Stimulated activated CD4-positive, alpha-beta T cell treated with anti-CD3 and anti-CD28 coated beads, Interleukin-1b, Interleukin-23, amount 100 ng/mL, for 24 hours (primary cell): ENCODE measurements around the gene NFKBIE.

Experiments used
- DNase-seq, 4 experiments: peaks; one replicate each; pipeline ENCODE4 v3.0.0-alpha.2; 2020; ENCODE audit warnings: low read depth in 4 of 4, low spot score in 1 of 4

Gene NFKBIE

DNA sequence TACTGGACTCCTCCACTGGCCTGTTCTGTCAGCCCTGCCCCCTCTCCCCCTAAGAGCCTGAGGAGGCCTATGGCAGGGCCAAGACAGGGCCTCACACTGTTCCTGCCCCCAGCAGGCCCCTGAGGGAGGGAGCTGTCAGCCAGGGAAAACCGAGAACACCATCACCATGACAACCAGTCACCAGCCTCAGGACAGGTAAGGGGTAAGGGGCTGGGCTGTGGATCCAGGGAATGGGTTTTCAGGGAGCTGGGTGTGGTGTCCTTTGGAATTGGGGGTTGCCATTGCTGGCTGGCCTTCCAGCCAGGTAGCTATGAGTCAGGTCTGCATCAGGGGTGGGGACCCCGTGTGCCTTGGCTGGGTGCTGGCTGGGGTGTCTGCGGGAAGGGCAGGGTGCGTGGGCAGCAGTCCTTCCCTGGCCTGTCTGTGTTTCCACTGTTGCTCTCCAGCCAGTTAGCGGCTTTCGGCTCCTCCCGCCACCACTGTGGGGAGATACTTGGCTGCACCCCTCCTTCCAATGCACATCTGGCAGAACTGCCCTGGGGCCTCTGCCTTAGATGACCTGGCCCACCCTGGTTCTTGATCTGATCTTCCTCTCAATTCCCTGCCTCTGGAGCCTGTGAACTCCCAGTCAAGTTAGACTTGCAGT is 38.1 kb downstream of the NFKBIE start:
- DNase-seq, result no peak

- DNase-seq, result no peak
Observed at GRCh38 chr6:44226368-44227147, 38.8 kb downstream of the NFKBIE start.

DNA sequence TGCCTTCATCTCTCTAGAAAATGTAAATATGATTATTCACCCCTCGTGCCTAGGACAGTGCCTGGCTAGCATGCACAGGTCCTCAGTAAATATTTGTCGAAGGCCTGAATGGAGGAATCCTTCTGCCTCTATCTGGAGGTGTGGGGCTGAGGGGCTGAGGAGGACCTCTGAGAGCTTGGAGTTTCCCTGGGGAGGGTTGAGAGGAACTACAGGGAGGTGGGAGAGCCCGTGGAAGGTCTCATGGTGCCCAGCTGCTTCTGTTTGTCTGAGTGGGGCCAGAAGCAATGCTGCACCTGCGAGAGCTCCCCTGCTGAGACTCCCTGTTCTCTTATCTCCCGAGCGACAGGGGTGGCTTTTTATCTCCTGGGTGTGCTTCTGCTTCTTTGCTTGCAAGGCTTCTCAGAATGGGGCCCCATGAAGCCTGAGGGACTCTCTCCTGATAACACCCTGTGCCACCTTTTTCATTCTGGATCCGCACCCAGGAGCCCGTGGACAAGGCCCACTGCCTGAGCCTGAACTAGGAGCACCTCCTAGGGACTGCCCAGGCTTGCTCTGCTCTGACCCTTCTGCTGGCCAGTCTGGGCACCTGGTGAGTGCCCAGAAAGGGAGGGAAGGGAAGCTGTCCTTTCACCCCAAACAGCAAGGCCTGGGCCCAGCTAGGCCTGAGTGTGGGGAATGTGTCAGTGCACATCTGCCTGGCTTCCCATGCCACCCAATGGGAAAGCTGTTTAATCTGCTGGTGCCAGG is 39.6 kb downstream of the NFKBIE start:
- no peak for DNase-seq

DNA sequence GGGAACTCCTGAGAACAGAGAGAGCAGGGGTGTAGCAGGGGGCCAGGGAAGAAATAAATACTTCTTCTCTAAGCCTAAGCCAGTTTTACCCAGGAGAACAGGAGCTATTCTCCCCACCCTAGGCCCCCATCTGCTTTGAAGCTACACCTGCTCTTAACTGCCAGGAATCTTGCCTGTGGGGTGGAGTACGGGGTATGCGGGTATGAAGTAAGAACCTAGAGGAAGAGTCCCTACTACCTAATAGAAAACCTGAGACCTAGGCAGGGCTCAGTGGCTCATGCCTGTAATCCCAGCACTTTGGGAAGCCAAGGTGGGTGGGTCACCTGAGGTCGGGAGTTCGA is 40.4 kb downstream of the NFKBIE start:
- DNase-seq, result no peak

- no peak for DNase-seq
Observed at GRCh38 chr6:44224029-44224964, 41.1 kb downstream of the NFKBIE start.

DNA sequence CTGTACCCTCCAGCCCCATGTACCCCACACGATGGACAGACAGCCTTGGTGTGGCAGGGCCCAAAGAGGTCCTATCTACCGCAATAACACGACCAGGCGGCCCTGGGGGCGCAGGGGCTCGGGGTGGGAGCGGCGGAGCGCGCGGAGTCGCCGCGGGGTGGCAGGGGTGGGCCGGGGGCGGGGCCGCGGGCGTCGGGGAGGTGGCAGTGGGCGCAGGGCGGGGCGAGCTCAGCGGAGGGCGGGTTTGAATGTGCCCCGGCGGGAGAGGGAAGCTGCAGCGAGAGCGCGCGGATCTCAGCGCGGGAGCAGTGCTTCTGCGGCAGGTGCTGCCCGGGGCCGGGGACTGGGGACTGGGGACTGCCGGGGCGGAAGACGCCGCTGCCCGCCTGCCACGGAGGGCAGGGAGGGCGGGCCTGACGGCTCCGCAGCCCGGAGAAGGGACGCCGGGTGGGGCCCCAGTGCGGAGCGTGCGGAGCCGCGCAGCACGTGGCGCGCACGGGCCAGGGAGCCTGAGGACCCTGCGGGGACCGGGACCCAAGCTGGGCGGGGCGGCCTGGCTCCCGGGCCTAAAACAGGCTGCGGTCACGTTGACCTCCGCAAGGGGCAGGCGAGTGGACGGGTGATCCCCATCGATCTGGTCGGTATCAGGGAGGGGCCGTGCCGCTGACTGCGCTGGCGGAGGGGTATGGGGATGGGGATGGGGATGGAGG is 41.9 kb downstream of the NFKBIE start, which contains the start of gene SLC29A1:
TSS of gene SLC29A1 (plus strand) at position 277 of the 710 bp plus-strand sequence. CDS start 3,719 bp downstream, outside the sequence.
- peak; percentile 64 to 85 (median 82) for DNase-seq

DNA sequence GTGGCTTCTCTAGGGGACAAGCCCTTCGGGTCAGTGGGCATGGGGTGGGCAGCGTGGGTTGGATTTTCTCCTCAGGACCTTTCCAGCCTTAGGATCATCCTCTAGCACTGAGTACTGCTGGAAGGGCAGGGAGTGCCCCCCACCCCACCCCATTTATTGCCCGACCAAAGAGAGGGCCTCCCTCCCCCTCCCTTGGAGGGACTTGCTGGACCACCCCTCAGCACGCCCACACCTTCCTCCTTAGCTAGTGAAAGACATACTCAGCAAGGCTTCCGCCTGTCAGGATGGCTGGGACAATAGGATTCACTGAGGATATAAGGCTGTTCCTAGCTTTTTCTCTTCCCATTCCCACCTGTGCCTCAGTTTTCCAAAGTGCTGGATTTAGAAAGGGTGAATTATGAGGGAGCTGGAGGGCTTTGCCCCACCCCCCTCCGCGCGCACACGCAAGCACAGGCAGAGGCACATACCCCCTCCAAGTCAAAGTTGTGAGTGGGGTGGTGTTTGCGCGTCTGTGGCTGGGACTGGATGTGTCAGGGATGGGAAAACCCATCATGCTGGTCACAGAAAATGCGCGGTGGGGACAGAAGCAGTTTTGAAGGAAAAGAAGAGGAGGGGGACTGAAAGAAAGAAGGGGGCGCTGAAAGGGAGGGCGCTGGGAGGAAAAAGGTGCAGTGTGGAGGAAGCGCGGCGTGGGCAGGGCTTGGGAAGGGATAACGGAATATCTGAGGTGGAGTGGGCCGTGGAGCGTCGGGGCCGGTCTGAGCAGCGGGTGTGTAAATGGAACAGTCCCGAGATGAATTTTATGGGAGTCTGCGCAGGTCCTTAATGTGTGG is 42.6 kb downstream of the NFKBIE start:
- no peak for DNase-seq

GRCh38 chr6:44221961-44222335 is 43.4 kb downstream of the NFKBIE start:
- no peak for DNase-seq

GRCh38 chr6:44221291-44221960 is 43.9 kb downstream of the NFKBIE start:
- DNase-seq, result peak in 2 of 4 experiments; percentile 39 to 64

DNA sequence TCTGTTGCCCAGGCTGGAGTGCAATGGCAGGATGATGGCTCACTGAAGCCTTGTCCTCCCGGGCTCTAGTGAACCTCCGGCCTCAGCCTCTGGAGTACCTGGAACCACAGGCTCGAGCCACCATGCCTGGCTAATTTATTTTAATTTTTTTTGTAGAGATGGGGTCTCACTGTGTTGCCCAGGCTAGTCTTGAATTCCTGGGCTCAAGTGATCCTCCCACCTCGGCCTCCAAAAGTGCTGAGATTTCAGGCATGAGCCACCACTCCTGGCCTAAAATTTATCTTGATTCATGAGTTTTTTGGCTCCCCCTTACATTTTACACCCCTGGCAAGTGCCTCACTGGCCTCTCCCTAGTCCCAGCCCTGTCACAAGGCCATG is 44.4 kb downstream of the NFKBIE start:
- no peak for DNase-seq

DNA sequence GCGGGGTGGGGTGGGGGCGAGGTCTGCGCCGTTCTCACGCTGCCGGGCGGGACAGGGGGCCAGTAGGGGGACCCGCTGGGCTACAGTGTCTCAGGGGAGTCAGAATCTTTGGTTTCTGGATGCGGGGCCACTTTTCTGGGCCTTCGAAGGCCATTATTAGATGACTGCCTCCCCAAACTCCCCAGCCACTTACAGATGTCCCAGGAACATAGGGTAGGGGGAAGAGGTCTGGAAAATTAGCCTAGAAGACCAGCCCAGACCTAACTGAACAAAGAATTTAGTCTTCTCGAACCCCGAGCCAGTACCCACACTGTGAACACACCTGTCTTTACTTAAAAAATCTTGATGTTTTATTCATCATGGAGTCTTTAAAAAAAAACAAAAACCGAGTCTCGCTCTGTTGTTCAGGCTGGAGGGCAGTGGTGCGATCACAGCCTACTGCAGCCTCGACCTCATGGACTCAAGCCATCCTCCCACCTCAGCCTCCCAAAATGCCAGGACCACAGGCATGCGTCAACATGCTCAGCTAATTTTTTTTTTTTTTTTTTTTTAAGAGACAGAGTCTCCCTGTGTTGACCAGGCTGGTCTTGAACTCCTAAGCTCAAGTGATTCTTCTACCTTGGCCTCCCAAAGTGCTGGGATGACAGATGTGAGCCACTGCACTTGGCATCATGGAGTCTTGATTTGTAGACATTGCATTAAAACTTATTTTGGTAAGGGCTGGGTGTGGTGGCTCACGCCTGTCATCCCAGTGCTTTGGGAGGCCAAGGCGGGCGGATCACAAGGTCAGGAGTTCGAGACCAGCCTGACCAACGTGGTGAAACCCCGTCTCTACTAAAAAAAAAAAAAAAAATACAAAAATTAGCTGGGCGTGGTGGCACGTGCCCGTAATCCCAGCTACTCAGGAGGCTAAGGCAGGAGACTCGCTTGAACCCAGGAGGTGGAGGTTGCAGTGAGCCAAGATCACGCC is 45.3 kb downstream of the NFKBIE start:
- DNase-seq, result no peak

DNA sequence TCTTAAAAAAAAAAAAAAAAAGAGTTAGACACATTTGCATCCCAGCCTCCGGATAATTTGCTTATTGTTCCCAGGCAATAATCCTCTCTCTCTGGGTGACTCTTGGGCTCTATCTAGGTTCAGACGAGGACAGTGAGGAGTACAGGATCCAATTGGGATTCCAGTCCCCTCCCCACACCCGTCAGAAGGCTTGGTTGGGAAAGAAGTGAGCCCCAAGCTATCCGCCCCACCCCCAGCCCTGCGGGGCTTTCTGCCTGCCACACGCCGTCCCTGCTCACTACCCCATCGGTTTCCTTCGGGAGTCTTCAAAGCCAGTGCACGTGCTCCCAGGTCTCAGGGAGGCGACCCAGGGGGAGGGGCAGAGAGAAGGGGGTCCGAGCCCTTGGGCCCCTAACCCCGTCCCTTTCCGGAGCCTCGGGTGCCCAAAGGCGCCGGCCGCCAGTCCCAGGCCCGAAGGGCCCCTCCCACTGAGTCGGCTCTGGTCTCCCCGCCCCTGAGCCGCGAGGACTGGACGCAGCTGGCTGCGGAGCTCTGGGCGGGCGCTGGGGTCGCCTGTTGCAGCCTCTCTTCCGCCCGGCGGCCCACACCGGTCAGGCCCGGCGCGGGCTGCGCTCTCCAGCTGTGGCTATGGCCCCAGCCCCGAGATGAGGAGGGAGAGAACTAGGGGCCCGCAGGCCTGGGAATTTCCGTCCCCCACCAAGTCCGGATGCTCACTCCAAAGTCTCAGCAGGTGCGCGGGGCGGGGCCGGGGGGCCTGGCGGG is 46.1 kb downstream of the NFKBIE start:
- DNase-seq, result no peak

DNA sequence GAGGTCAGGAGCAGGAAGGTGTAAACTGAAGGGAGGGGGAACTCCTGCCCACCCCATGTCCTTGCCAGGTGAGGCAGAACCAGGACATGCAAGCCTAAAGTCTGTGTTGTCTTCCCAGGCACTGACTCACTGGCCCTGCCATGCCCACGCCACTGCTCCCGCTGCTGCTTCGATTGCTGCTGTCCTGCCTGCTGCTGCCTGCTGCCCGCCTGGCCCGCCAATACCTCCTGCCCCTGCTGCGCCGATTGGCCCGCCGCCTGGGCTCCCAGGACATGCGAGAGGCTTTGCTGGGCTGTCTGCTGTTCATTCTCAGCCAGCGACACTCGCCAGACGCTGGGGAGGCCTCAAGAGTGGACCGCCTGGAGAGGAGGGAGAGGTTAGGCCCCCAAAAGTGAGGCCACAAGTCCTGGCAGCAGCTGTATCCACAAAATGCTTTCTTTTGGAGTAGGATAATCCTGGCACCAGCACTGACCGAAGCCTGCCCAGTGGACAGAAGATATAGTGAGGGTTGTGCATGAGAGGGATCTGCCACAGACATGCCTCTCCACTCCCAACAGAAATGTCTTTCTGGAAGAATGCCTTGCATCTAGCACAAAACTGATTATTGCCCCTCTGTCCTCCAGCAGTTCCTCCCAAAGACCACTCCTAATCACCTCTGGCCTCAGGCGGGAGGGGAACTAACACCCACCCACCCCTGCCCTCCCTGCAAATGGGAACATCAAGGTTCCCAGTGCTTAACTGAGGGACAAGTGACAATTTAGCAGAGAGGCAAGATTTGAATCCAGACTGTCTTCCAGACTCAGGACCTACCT is 47.8 kb downstream of the NFKBIE start:
- no peak for DNase-seq

- DNase-seq, result no peak
Observed at GRCh38 chr6:44216677-44217331, 48.5 kb downstream of the NFKBIE start, which contains the start of gene MYMX. TSS of gene MYMX (plus strand) at chr6:44216926. CDS start at chr6:44217472, 546 bp downstream.

DNA sequence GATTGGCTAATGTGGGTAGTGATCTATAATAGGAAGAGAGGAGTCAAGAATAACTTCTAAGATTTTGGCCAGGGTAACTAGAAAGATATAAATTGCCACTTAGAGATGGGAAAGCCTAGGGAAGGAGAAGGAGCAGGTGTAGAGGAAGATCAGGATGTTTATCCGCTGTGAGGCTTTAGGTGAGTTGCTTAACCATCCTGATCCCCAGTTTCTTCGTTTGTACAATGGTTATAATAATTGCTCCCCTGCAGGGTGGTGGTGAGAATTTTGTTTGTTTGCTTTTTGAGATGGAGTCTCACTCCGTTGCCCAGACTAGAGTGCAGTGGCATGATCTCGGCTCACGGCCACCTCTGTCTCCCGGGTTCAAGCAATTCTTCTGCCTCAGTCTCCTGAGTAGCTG is 51.0 kb downstream of the NFKBIE start:
- DNase-seq, result no peak

GRCh38 chr6:44211284-44211683 is 54.1 kb downstream of the NFKBIE start:
- no peak for DNase-seq
